ENCODE measurements around the gene TSFM.

DNA sequence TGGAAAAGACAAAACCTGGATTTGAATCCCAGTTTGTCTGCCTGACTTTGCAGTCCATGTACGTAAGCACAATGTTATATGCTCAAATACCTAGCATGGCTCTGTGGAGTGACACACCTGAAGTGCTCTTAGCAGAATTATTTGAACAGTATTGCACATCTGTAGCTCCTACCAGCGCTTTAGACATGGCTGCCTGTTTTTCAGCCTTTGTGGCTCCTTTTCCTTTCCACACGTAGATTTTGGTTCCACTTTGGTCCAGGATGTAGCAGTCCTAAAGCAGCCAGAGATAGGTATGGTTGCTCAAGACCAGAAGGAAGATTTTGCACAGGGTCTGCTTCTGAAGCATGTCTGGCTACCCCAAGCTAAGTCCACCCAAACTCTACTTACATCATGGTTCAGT, 26.8 kb downstream of the TSFM start:
- no peak for TF ChIP-seq EGR1 (IDR thresholded peaks at IDR 0.05; ENCODE audit: low read depth)
- no peak for TF ChIP-seq ZFX (IDR thresholded peaks at IDR 0.05)
- TF ChIP-seq, protein P1, sequence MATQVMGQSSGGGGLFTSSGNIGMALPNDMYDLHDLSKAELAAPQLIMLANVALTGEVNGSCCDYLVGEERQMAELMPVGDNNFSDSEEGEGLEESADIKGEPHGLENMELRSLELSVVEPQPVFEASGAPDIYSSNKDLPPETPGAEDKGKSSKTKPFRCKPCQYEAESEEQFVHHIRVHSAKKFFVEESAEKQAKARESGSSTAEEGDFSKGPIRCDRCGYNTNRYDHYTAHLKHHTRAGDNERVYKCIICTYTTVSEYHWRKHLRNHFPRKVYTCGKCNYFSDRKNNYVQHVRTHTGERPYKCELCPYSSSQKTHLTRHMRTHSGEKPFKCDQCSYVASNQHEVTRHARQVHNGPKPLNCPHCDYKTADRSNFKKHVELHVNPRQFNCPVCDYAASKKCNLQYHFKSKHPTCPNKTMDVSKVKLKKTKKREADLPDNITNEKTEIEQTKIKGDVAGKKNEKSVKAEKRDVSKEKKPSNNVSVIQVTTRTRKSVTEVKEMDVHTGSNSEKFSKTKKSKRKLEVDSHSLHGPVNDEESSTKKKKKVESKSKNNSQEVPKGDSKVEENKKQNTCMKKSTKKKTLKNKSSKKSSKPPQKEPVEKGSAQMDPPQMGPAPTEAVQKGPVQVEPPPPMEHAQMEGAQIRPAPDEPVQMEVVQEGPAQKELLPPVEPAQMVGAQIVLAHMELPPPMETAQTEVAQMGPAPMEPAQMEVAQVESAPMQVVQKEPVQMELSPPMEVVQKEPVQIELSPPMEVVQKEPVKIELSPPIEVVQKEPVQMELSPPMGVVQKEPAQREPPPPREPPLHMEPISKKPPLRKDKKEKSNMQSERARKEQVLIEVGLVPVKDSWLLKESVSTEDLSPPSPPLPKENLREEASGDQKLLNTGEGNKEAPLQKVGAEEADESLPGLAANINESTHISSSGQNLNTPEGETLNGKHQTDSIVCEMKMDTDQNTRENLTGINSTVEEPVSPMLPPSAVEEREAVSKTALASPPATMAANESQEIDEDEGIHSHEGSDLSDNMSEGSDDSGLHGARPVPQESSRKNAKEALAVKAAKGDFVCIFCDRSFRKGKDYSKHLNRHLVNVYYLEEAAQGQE (IDR thresholded peaks at IDR 0.05; ENCODE audit: low read depth), result no peak
- TF ChIP-seq, protein P2, sequence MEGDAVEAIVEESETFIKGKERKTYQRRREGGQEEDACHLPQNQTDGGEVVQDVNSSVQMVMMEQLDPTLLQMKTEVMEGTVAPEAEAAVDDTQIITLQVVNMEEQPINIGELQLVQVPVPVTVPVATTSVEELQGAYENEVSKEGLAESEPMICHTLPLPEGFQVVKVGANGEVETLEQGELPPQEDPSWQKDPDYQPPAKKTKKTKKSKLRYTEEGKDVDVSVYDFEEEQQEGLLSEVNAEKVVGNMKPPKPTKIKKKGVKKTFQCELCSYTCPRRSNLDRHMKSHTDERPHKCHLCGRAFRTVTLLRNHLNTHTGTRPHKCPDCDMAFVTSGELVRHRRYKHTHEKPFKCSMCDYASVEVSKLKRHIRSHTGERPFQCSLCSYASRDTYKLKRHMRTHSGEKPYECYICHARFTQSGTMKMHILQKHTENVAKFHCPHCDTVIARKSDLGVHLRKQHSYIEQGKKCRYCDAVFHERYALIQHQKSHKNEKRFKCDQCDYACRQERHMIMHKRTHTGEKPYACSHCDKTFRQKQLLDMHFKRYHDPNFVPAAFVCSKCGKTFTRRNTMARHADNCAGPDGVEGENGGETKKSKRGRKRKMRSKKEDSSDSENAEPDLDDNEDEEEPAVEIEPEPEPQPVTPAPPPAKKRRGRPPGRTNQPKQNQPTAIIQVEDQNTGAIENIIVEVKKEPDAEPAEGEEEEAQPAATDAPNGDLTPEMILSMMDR (IDR thresholded peaks at IDR 0.05 in 2 of 3, conservative IDR thresholded peaks at IDR 0.05 in 1 of 3; ENCODE audit: borderline replicate concordance in 1 of 3, insufficient read depth in 1 of 3, low read depth in 2 of 3, low read length in 2 of 3), result no peak
- TF ChIP-seq POLR2A (IDR thresholded peaks at IDR 0.05; ENCODE audit: borderline replicate concordance, extremely low read depth, insufficient read depth, insufficient read length), result no peak
- no peak for TF ChIP-seq POLR2AphosphoS5 (IDR thresholded peaks at IDR 0.05; ENCODE audit: low read depth, low read length)
- TF ChIP-seq CEBPB (IDR thresholded peaks at IDR 0.05; ENCODE audit: low read depth), result no peak
- TF ChIP-seq ZNF274 (IDR thresholded peaks at IDR 0.05; ENCODE audit: low read depth, low read length), result no peak
- TF ChIP-seq JUND (IDR thresholded peaks at IDR 0.05), result no peak
